ENCODE measurements around the gene ACVR2A. TPM values are rescaled to one million over a fixed set of nuclear protein-coding genes. Genes with fewer than 3 reads are reported as not detected.

The ACVR2A gene
- total and polyA plus RNA-seq, 9 of the 15 experiments (the other 6 are each of a cell fraction or from before 2014, with no cell fraction given) = 1.2 to 3.9 (median 2.4) TPM

DNA sequence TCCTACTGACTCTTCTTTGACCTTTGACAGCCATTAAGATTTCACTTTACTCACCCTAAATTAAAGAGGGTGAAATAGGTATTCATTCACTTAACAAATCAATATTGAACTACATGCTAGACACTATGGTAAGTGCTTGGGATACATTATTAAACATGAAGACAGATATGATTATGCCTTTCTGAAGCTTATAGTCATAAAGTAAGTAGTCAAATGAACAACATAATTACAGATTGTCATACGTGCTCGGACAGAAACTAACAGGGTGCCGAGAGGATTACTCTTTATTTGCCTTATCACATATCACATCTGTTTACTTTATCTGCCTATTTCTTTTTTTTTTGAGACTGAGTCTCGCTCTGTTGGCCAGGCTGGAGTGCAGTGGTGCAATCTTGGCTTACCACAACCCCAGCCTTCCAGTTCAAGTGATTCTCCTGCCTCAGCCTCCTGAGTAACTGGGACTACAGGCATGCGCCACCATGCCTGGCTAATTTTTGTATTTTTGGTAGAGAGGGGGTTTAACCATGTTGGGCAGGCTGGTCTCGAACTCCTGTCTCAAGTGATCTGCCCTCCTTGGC, 9.8 kb downstream of the ACVR2A start:
- POLR2A ChIA-PET = no interaction called here
- H3K27me3 ChIP-seq (ENCODE audit: control insufficient read depth in 2 of 2, insufficient read depth in 2 of 2, low read length in 2 of 2) = no peaks in the 10 kb centered on the region
- no peak overlapping the region for H2AFZ ChIP-seq (ENCODE audit: low read depth, low read length)
- TF ChIP-seq ZNF165 (CRISPR knock-in tag; IDR thresholded peaks at IDR 0.05; ENCODE audit: borderline replicate concordance) = no peak
- 0 out of 2 replicates have a peak, but pooled peaks cover 2% of the 10 kb centered on the region for H4K20me1 ChIP-seq (replicated peaks; ENCODE audit: control insufficient read depth, insufficient read depth, low read length)
- DNase-seq (ENCODE audit: extremely low read depth in 1 of 4, low spot score in 3 of 4) = no peak
- no peak overlapping the region for H3K4me2 ChIP-seq (ENCODE audit: insufficient read depth, low read length)
- H3K9me1 ChIP-seq (ENCODE audit: control insufficient read depth, insufficient read depth, low read length) = no peaks in the 10 kb centered on the region
- no peak for FAIRE-seq
- no peaks in the 10 kb centered on the region for H3K9me3 ChIP-seq (replicated peaks; ENCODE audit: control insufficient read depth, insufficient read depth, low read depth, low read length)
- H3K4me1 ChIP-seq (replicated peaks in 1 of 2; ENCODE audit: control insufficient read depth in 2 of 2, insufficient read depth in 2 of 2, low read length in 2 of 2) = no peaks in the 10 kb centered on the region
- intact Hi-C loops (cut with micrococcal nuclease) = no loop called here
- H3K36me3 ChIP-seq (ENCODE audit: control insufficient read depth, insufficient read depth, low read length) = no peaks in the 10 kb centered on the region
- no peaks in the 10 kb centered on the region for H3K79me2 ChIP-seq (ENCODE audit: control insufficient read depth, insufficient read depth, low read length)
- in situ Hi-C loops (cut with MboI) = no loop called here
- no peak overlapping the region for H3K9ac ChIP-seq (ENCODE audit: insufficient read depth in 1 of 2, low read depth in 2 of 2, low read length in 2 of 2)
- WGBS (ENCODE audit: insufficient coverage, low coverage, missing lambda C conversion rate) = 2% methylated on average over 6 of the region's 6 CpGs
- no peak overlapping the region for H3K27ac ChIP-seq (ENCODE audit: extremely low read depth, low read depth, low read length)
- no peak overlapping the region for H3K4me3 ChIP-seq
- CTCF ChIA-PET (ENCODE audit: low intra/inter-chr PET ratio) = no interaction called here
- no peak for ATAC-seq
- no TSS peak for BruUV-seq (replicated peaks)

GRCh38 chr2:147855316-147855715, 10.5 kb downstream of the ACVR2A start:
- Histone ChIP-seq H3K36me3 (ENCODE audit: control insufficient read depth, insufficient read depth, low read length) (no peaks in the 10 kb centered on the region), H3K27me3 (ENCODE audit: control insufficient read depth in 2 of 2, insufficient read depth in 2 of 2, low read length in 2 of 2) (no peaks in the 10 kb centered on the region), H3K4me1 (replicated peaks in 1 of 2; ENCODE audit: control insufficient read depth in 2 of 2, insufficient read depth in 2 of 2, low read length in 2 of 2) (no peaks in the 10 kb centered on the region), H3K79me2 (ENCODE audit: control insufficient read depth, insufficient read depth, low read length) (no peaks in the 10 kb centered on the region), H3K27ac (ENCODE audit: extremely low read depth, low read depth, low read length) (no peak overlapping the region), H3K4me2 (ENCODE audit: insufficient read depth, low read length) (no peak overlapping the region), H2AFZ (ENCODE audit: low read depth, low read length) (no peak overlapping the region), H3K9me1 (ENCODE audit: control insufficient read depth, insufficient read depth, low read length) (no peaks in the 10 kb centered on the region), H4K20me1 (replicated peaks; ENCODE audit: control insufficient read depth, insufficient read depth, low read length) (0 out of 2 replicates have a peak, but pooled peaks cover 2% of the 10 kb centered on the region), H3K4me3 (no peak overlapping the region), H3K9ac (ENCODE audit: insufficient read depth in 1 of 2, low read depth in 2 of 2, low read length in 2 of 2) (no peak overlapping the region), H3K9me3 (replicated peaks; ENCODE audit: control insufficient read depth, insufficient read depth, low read depth, low read length) (no peaks in the 10 kb centered on the region)
- FAIRE-seq (no peak), DNase-seq (ENCODE audit: extremely low read depth in 1 of 4, low spot score in 3 of 4) (no peak), ATAC-seq (no peak)
- in situ Hi-C loops (cut with MboI) = no loop called here
- POLR2A ChIA-PET = no interaction called here
- no TSS peak for BruUV-seq (replicated peaks)
- intact Hi-C loops (cut with micrococcal nuclease) = no loop called here
- CTCF ChIA-PET (ENCODE audit: low intra/inter-chr PET ratio) = no interaction called here
- TF ChIP-seq KLF13 (tag; IDR thresholded peaks at IDR 0.05; ENCODE audit: borderline replicate concordance, low read depth) = no peak
- no peak for TF ChIP-seq MYNN (IDR thresholded peaks at IDR 0.05)
- no peak for TF ChIP-seq MYNN (CRISPR knock-in tag; IDR thresholded peaks at IDR 0.05)
- TF ChIP-seq, protein P1, sequence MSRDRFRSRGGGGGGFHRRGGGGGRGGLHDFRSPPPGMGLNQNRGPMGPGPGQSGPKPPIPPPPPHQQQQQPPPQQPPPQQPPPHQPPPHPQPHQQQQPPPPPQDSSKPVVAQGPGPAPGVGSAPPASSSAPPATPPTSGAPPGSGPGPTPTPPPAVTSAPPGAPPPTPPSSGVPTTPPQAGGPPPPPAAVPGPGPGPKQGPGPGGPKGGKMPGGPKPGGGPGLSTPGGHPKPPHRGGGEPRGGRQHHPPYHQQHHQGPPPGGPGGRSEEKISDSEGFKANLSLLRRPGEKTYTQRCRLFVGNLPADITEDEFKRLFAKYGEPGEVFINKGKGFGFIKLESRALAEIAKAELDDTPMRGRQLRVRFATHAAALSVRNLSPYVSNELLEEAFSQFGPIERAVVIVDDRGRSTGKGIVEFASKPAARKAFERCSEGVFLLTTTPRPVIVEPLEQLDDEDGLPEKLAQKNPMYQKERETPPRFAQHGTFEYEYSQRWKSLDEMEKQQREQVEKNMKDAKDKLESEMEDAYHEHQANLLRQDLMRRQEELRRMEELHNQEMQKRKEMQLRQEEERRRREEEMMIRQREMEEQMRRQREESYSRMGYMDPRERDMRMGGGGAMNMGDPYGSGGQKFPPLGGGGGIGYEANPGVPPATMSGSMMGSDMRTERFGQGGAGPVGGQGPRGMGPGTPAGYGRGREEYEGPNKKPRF (IDR thresholded peaks at IDR 0.05; ENCODE audit: low read depth, low read length) = no peak
- TF ChIP-seq ZNF347 (CRISPR knock-in tag; IDR thresholded peaks at IDR 0.05; ENCODE audit: low read depth) = no peak
- no peak for TF ChIP-seq POLR3A (IDR thresholded peaks at IDR 0.05; ENCODE audit: borderline replicate concordance, extremely low read depth, insufficient read depth, insufficient read length)
- no peak for TF ChIP-seq CCAR2 (IDR thresholded peaks at IDR 0.05; ENCODE audit: low read depth, low read length)
- TF ChIP-seq PBX2 (CRISPR knock-in tag; IDR thresholded peaks at IDR 0.05; ENCODE audit: low read depth) = no peak
- TF ChIP-seq PBX2 (tag; conservative IDR thresholded peaks at IDR 0.05; ENCODE audit: low read depth) = no peak
- no peak for TF ChIP-seq RFX7 (CRISPR knock-in tag; IDR thresholded peaks at IDR 0.05)
- no peak for TF ChIP-seq MAX (CRISPR knock-in tag; IDR thresholded peaks at IDR 0.05)
